Nephron progenitor cell (in vitro differentiated cells): ENCODE results near the gene HOXA7.

Experiments used
- DNase-seq: peaks from one replicate; pipeline ENCODE4 v3.0.0; 2021
- H3K27ac Mint-ChIP-seq: 2 replicates; pipeline ENCODE4 v1.8.0; 2021; ENCODE audit warnings: mild to moderate bottlenecking, moderate library complexity, mixed read lengths
- H3K27me3 Mint-ChIP-seq: 2 replicates; pipeline ENCODE4 v1.8.0; 2021; ENCODE audit warnings: mild to moderate bottlenecking, low read depth, mixed read lengths; ENCODE audit not compliant: poor library complexity
- H3K36me3 Mint-ChIP-seq: 2 replicates; pipeline ENCODE4 v1.8.0; 2021; ENCODE audit warnings: low read depth, mixed read lengths
- H3K4me1 Mint-ChIP-seq: 2 replicates; pipeline ENCODE4 v1.8.0; 2021; ENCODE audit warnings: mixed read lengths
- H3K4me3 Mint-ChIP-seq: 2 replicates; pipeline ENCODE4 v1.8.0; 2021; ENCODE audit warnings: mild to moderate bottlenecking, moderate library complexity, mixed read lengths
- H3K9me3 Mint-ChIP-seq: 2 replicates; pipeline ENCODE4 v1.8.0; 2021; ENCODE audit warnings: mild to moderate bottlenecking, moderate library complexity, mixed read lengths
- TF ChIP-seq, protein P1 (sequence below): fragments of 200-600 bp; sonication (generic); IDR thresholded peaks from 2 replicates; pipeline ENCODE4 v1.5.0; 2021; ENCODE audit warnings: antibody characterized with exemption

HOXA7 gene

GRCh38 chr7:27153526-27153925, 2.9 kb downstream of the HOXA7 start:
- Mint-ChIP-seq H3K4me3 (peak overlapping the region; percentile 97), H3K27ac (peak overlapping the region; percentile 86), H3K4me1 (peaks cover 33% of the 10 kb centered on the region), H3K36me3 (peaks cover 63% of the 10 kb centered on the region), H3K27me3 (peaks cover 8% of the 10 kb centered on the region), H3K9me3 (peaks cover 4% of the 10 kb centered on the region)
- no peak for DNase-seq
- TF ChIP-seq, protein P1, sequence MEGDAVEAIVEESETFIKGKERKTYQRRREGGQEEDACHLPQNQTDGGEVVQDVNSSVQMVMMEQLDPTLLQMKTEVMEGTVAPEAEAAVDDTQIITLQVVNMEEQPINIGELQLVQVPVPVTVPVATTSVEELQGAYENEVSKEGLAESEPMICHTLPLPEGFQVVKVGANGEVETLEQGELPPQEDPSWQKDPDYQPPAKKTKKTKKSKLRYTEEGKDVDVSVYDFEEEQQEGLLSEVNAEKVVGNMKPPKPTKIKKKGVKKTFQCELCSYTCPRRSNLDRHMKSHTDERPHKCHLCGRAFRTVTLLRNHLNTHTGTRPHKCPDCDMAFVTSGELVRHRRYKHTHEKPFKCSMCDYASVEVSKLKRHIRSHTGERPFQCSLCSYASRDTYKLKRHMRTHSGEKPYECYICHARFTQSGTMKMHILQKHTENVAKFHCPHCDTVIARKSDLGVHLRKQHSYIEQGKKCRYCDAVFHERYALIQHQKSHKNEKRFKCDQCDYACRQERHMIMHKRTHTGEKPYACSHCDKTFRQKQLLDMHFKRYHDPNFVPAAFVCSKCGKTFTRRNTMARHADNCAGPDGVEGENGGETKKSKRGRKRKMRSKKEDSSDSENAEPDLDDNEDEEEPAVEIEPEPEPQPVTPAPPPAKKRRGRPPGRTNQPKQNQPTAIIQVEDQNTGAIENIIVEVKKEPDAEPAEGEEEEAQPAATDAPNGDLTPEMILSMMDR: no peak

GRCh38 chr7:27152816-27153442, 3.5 kb downstream of the HOXA7 start:
- H3K9me3 Mint-ChIP-seq: peaks cover 4% of the 10 kb centered on the region
- TF ChIP-seq, protein P1: no peak
- no peak for DNase-seq
- peak overlapping the region; percentile 100 for H3K27ac Mint-ChIP-seq
- H3K36me3 Mint-ChIP-seq: peaks cover 69% of the 10 kb centered on the region
- peak overlapping the region; percentile 97 for H3K4me3 Mint-ChIP-seq
- H3K27me3 Mint-ChIP-seq: peaks cover 8% of the 10 kb centered on the region
- peaks cover 28% of the 10 kb centered on the region for H3K4me1 Mint-ChIP-seq

GRCh38 chr7:27151931-27152815, 4.3 kb downstream of the HOXA7 start, which contains the start of gene HOXA3:
TSS of gene HOXA3 (minus strand) at chr7:27152583. CDS start at chr7:27110640, 41,943 bp downstream.
- DNase-seq: peak; percentile 69
- Mint-ChIP-seq H3K36me3 (peaks cover 74% of the 10 kb centered on the region), H3K4me3 (peak within 1 kb of the TSS; percentile 97), H3K27ac (peak within 1 kb of the TSS; percentile 100), H3K4me1 (peaks cover 24% of the 10 kb centered on the region), H3K9me3 (peaks cover 4% of the 10 kb centered on the region), H3K27me3 (peaks cover 8% of the 10 kb centered on the region)
- TF ChIP-seq, protein P1: no peak

- peaks cover 9% of the 10 kb centered on the region for H3K27me3 Mint-ChIP-seq
- TF ChIP-seq, protein P1: no peak
- H3K36me3 Mint-ChIP-seq: peaks cover 81% of the 10 kb centered on the region
- DNase-seq: peak; percentile 35
- peaks cover 4% of the 10 kb centered on the region for H3K9me3 Mint-ChIP-seq
- H3K27ac Mint-ChIP-seq: peak overlapping the region; percentile 100
- peaks cover 32% of the 10 kb centered on the region for H3K4me1 Mint-ChIP-seq
- H3K4me3 Mint-ChIP-seq: peak overlapping the region; percentile 97
These were observed 5.0 kb downstream of the HOXA7 start for GRCh38 chr7:27151341-27151930.

DNA sequence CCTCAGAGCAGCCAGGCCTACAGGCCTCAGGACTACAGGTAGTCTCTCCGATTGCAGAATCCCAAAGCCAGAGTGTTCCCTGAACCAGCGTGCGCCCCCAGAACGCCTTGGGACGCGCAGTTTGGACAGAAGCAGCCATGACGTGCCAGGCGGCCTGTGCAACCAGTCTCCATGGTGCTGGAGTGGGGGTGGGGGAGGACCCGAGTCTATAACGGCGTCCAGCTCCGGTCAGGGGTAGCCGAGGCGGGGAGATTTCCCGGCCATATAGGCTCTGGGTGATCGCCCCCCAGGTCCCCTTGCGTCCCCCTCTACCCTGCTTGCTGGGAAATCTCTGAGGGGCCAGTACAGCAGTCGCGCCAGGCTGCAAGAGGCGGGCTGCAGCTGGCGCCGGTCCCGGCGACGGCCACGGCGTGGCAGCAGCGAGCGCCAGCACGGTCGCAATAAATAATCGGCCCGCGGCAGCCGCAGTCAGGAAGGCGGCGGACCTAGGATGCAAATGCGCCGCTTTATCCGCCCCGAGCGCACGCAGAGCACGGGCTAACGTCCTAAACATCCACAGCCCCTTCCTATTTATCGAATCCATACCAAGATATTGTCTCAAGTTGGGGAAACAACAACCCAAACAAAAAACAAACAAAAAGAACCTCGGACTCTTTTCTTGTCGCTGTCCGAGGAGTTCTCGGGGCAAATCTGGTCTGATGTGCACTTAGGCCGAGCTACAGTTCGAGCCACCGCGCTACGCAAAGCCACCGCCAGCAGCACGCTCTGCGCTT, 5.7 kb downstream of the HOXA7 start:
- DNase-seq: peak; percentile 82

More for the DNA sequence above, 5.7 kb downstream of the HOXA7 start:
- TF ChIP-seq, protein P1: peak; percentile 79
- Mint-ChIP-seq H3K36me3 (peaks cover 88% of the 10 kb centered on the region), H3K4me3 (peak overlapping the region; percentile 97), H3K9me3 (peaks cover 4% of the 10 kb centered on the region), H3K27me3 (peaks cover 15% of the 10 kb centered on the region), H3K27ac (peak overlapping the region; percentile 100), H3K4me1 (peaks cover 39% of the 10 kb centered on the region)
